GM21786 (cell line): ENCODE results near the gene GAPVD1.

Experiments
- ATAC-seq: cut with Tn5 transposase; IDR thresholded peaks from one replicate; pipeline ENCODE4 v1.9.1; 2021; ENCODE audit not compliant: unreplicated experiment

Gene GAPVD1

GRCh38 chr9:125400725-125401716, 139.4 kb downstream of the GAPVD1 start:
- no peak for ATAC-seq

GRCh38 chr9:125404733-125405132, 143.1 kb downstream of the GAPVD1 start:
- no peak for ATAC-seq

GRCh38 chr9:125405938-125406809, 144.5 kb downstream of the GAPVD1 start:
- no peak for ATAC-seq

GRCh38 chr9:125406810-125407087, 145.1 kb downstream of the GAPVD1 start:
- ATAC-seq = no peak

- ATAC-seq = peak; percentile 12
These were observed 145.9 kb downstream of the GAPVD1 start for GRCh38 chr9:125407432-125407973.

GRCh38 chr9:125407974-125408900, 146.6 kb downstream of the GAPVD1 start:
- ATAC-seq = peak; percentile 70

- no peak for ATAC-seq
These were observed 147.6 kb downstream of the GAPVD1 start for GRCh38 chr9:125409217-125409636.

- no peak for ATAC-seq
These were observed 148.3 kb downstream of the GAPVD1 start for GRCh38 chr9:125409637-125410521.

GRCh38 chr9:125410522-125410894, 148.9 kb downstream of the GAPVD1 start:
- ATAC-seq = no peak

GRCh38 chr9:125411171-125411756, 149.6 kb downstream of the GAPVD1 start:
- ATAC-seq = no peak

GRCh38 chr9:125412166-125412565, 150.5 kb downstream of the GAPVD1 start:
- no peak for ATAC-seq

GRCh38 chr9:125413579-125413978, 152.0 kb downstream of the GAPVD1 start:
- no peak for ATAC-seq

GRCh38 chr9:125415583-125416460, 154.2 kb downstream of the GAPVD1 start:
- no peak for ATAC-seq

- ATAC-seq = no peak
These were observed 154.9 kb downstream of the GAPVD1 start for GRCh38 chr9:125416517-125416916.
